SK-N-SH (cell line): ENCODE data around the gene CBFA2T2. TPM values are rescaled to one million over a fixed set of nuclear protein-coding genes. Genes with fewer than 3 reads are reported as not detected.
"Not testable (repeated sequence)": the region's sequence is repeated elsewhere in the genome, so short reads cannot be mapped to it uniquely, and the experiment has no call there.

Experiments used
- CTCF ChIA-PET: fragments of 300-600, 350-600 bp; formaldehyde crosslinking; extraction: SDS; loops from one replicate; lab custom pipeline; 2021; lab: Yijun Ruan, JAX
- POLR2A ChIA-PET: fragments of 350-600 bp; sonication (Branson Sonifier 250); formaldehyde crosslinking; extraction: SDS; loops from one replicate; lab custom pipeline; 2020; ENCODE audit warnings: antibody characterized with exemption, inconsistent platforms; lab: Yijun Ruan, JAX
- DNase-seq: peaks from one replicate; pipeline ENCODE4 v3.0.0; 2012
- H2AFZ ChIP-seq: fragments of 200-600 bp; sonication (generic); 2 replicates; pipeline ENCODE4 v1.8.1; 2016; ENCODE audit warnings: antibody characterized with exemption, mild to moderate bottlenecking, low read depth
- H3F3A ChIP-seq: fragments of 200-600 bp; sonication (generic); replicated peaks from 2 replicates; pipeline ENCODE3; 2016; ENCODE audit warnings: antibody characterized with exemption, mild to moderate bottlenecking; ENCODE audit not compliant: insufficient read depth
- H3K27ac ChIP-seq, 2 experiments: fragments of 200-500 bp in 1 of 2; fragments of 200-600 bp in 1 of 2; sonication (Bioruptor generic) in 1 of 2; sonication (generic), shearing (Covaris generic) in 1 of 2; 2 replicates each; pipeline versions ENCODE4 v1.5.1 to v1.6.1; 2014 to 2016; ENCODE audit warnings: low read depth in 2 of 2, inconsistent platforms in 1 of 2, low read length in 1 of 2, mild to moderate bottlenecking in 1 of 2, mixed read lengths in 1 of 2
- H3K27me3 ChIP-seq: fragments of 200-600 bp; sonication (generic), shearing (Covaris generic); 2 replicates; pipeline ENCODE4 v1.6.1; 2016; ENCODE audit warnings: mixed run types; ENCODE audit not compliant: insufficient read depth
- H3K36me3 ChIP-seq, 2 experiments: fragments of 200-500 bp in 1 of 2; fragments of 200-600 bp in 1 of 2; sonication (Bioruptor generic) in 1 of 2; sonication (generic) in 1 of 2; replicated peaks in 1 of 2; 2 replicates each; pipeline versions ENCODE3 to v1.5.1; 2014 to 2016; ENCODE audit warnings: low read length in 1 of 2, mild to moderate bottlenecking in 1 of 2; ENCODE audit not compliant: insufficient read depth in 2 of 2, control insufficient read depth in 1 of 2
- H3K4me1 ChIP-seq, 2 experiments: fragments of 200-500 bp in 1 of 2; fragments of 200-600 bp in 1 of 2; sonication (Bioruptor generic) in 1 of 2; sonication (generic), shearing (Covaris generic) in 1 of 2; 2 replicates each; pipeline versions ENCODE4 v1.5.1 to v1.6.1; 2014 to 2016; ENCODE audit warnings: low read depth in 1 of 2, low read length in 1 of 2, mixed run types in 1 of 2; ENCODE audit not compliant: insufficient read depth in 2 of 2, control insufficient read depth in 1 of 2
- H3K4me2 ChIP-seq: fragments of 200-600 bp; sonication (generic), shearing (Covaris generic); 2 replicates; pipeline ENCODE4 v1.6.1; 2017; ENCODE audit warnings: mixed run types
- H3K4me3 ChIP-seq, 2 experiments: fragments of 200-500 bp in 1 of 2; fragments of 200-600 bp in 1 of 2; sonication (Bioruptor generic) in 1 of 2; sonication (generic), shearing (Covaris generic) in 1 of 2; 2 replicates each; pipeline versions ENCODE4 v1.5.1 to v1.8.1; 2014 to 2016; ENCODE audit warnings: low read depth in 2 of 2, inconsistent platforms in 1 of 2, low read length in 1 of 2, mild to moderate bottlenecking in 1 of 2, mixed read lengths in 1 of 2, moderate library complexity in 1 of 2
- H3K79me2 ChIP-seq: fragments of 200-600 bp; sonication (generic); 2 replicates; pipeline ENCODE4 v1.8.1; 2017; ENCODE audit warnings: mild to moderate bottlenecking; ENCODE audit not compliant: insufficient read depth
- H3K9ac ChIP-seq: fragments of 200-600 bp; sonication (generic); 2 replicates; pipeline ENCODE4 v1.6.1; 2017; ENCODE audit warnings: mixed run types
- H3K9me2 ChIP-seq: fragments of 200-600 bp; sonication (generic); 2 replicates; pipeline ENCODE4 v1.6.1; 2017; ENCODE audit warnings: mixed run types
- H3K9me3 ChIP-seq: fragments of 200-600 bp; sonication (generic); 2 replicates; pipeline ENCODE4 v1.6.1; 2017; ENCODE audit warnings: mixed run types, mild to moderate bottlenecking, moderate library complexity
- H4K20me1 ChIP-seq: fragments of 200-600 bp; sonication (generic); 2 replicates; pipeline ENCODE4 v1.6.1; 2017; ENCODE audit warnings: mild to moderate bottlenecking, mixed run types; ENCODE audit not compliant: insufficient read depth
- CHD2 ChIP-seq: fragments of 150-350 bp; IDR thresholded peaks from 2 replicates; pipeline ENCODE4 v1.6.1; 2018; ENCODE audit warnings: low read length; ENCODE audit not compliant: partially characterized antibody
- CTCF ChIP-seq: fragments of 200-600 bp; sonication (generic); IDR thresholded peaks from 2 replicates; pipeline ENCODE4 v1.6.1; 2017; ENCODE audit warnings: antibody characterized with exemption, mild to moderate bottlenecking, moderate library complexity
- ELF1 ChIP-seq: IDR thresholded peaks from 2 replicates; pipeline ENCODE4 v1.4.0; 2012
- FOXJ3 ChIP-seq: sonication (generic); formaldehyde crosslinking; IDR thresholded peaks from 2 replicates; pipeline ENCODE4 v1.5.1; 2020; ENCODE audit warnings: mild to moderate bottlenecking, missing genetic modification reagents
- MEF2A ChIP-seq: IDR thresholded peaks from 2 replicates; pipeline ENCODE4 v1.4.0; 2012; ENCODE audit warnings: low read depth, borderline replicate concordance
- MXI1 ChIP-seq: IDR thresholded peaks from 2 replicates; pipeline ENCODE4 v1.6.1; 2012; ENCODE audit warnings: mild to moderate bottlenecking, low read depth, low read length, improper control_type of control experiment
- NFIC ChIP-seq: IDR thresholded peaks from 2 replicates; pipeline ENCODE4 v1.4.0; 2012; ENCODE audit warnings: borderline replicate concordance
- NRF1 ChIP-seq: IDR thresholded peaks from 2 replicates; pipeline ENCODE4 v1.6.1; 2012; ENCODE audit warnings: low read depth, mild to moderate bottlenecking, low read length
- RAD21 ChIP-seq: IDR thresholded peaks from 2 replicates; pipeline ENCODE4 v1.6.1; 2012; ENCODE audit warnings: mild to moderate bottlenecking, low read length
- RCOR1 ChIP-seq: fragments of 150-350 bp; IDR thresholded peaks from 2 replicates; pipeline ENCODE4 v1.6.1; 2017; ENCODE audit warnings: antibody characterized with exemption, low read length
- RXRA ChIP-seq: IDR thresholded peaks from 2 replicates; pipeline ENCODE4 v1.4.0; 2012; ENCODE audit warnings: low read depth, mild to moderate bottlenecking, borderline replicate concordance
- SIN3A ChIP-seq: IDR thresholded peaks from 2 replicates; pipeline ENCODE4 v1.6.1; 2012; ENCODE audit warnings: low read depth, mild to moderate bottlenecking, low read length, moderate library complexity, borderline replicate concordance
- TAF1 ChIP-seq: IDR thresholded peaks from 2 replicates; pipeline ENCODE4 v1.6.1; 2012; ENCODE audit warnings: low read depth, mild to moderate bottlenecking, low read length, moderate library complexity, borderline replicate concordance
- TCF12 ChIP-seq: IDR thresholded peaks from 2 replicates; pipeline ENCODE4 v1.4.0; 2012
- TEAD4 ChIP-seq: IDR thresholded peaks from 2 replicates; pipeline ENCODE4 v1.4.0; 2012; ENCODE audit warnings: mild to moderate bottlenecking, borderline replicate concordance; ENCODE audit not compliant: insufficient read depth
- USF1 ChIP-seq: IDR thresholded peaks from 2 replicates; pipeline ENCODE4 v1.4.0; 2012; ENCODE audit warnings: low read depth, borderline replicate concordance
- WGBS: methylation state at CpG from one replicate; pipeline ENCODE4 v1.1.6; 2017; ENCODE audit warnings: low lambda C conversion rate; 5-methylcytosine and 5-hydroxymethylcytosine counted together
- polyA plus RNA-seq, 3 experiments: library from polyadenylated mRNA; depleted of rRNA; stranded (reverse); fragments of >200 nt; gene quantifications; 2 replicates each; pipeline ENCODE4 v1.2.3, GENCODE V29; 2012

Gene CBFA2T2
- polyA plus RNA-seq, 1 of the 3 experiments (the other 2 are of a cell fraction): 11.0 TPM

- Histone ChIP-seq H4K20me1 (no peaks in the 10 kb centered on the region), H2AFZ (no peak overlapping the region), H3K9me3 (no peaks in the 10 kb centered on the region), H3F3A (no peaks in the 10 kb centered on the region), H3K4me2 (no peak overlapping the region), H3K9me2 (no peaks in the 10 kb centered on the region), H3K4me1 (peaks cover 4 to 24% of the 10 kb centered on the region in 2 experiments; a peak in 2 of 4 replicates), H3K4me3 (no peak overlapping the region), H3K79me2 (no peaks in the 10 kb centered on the region; the same call in 1 of the 2 replicates), H3K27ac (peak overlapping the region in 1 of 2 experiments; percentile 74; a peak in 2 of 4 replicates), H3K27me3 (no peaks in the 10 kb centered on the region), H3K36me3 (no peaks in the 10 kb centered on the region), H3K9ac (no peak overlapping the region)
- ChIA-PET CTCF (interaction anchor here (0.7 to 2.0 kb wide), 11 partner anchors 9 to 132 kb away, joined by 3 to 5 read pairs (median 4); no protein-coding TSS in a partner anchor), POLR2A (interaction anchor here (1.0 to 1.5 kb wide), 2 partner anchors 11 to 60 kb away, joined by 3 to 4 read pairs; no protein-coding TSS in a partner anchor)
- DNase-seq: no peak
- TF ChIP-seq TAF1: no peak
- TF ChIP-seq MXI1: no peak
These were observed 99.2 kb downstream of the CBFA2T2 start for GRCh38 chr20:33589059-33589458.

- POLR2A ChIA-PET: not testable (repeated sequence)
These were observed 102.0 kb downstream of the CBFA2T2 start for GRCh38 chr20:33591901-33592300.

GRCh38 chr20:33594743-33595142 lies 104.8 kb downstream of the CBFA2T2 start:
- Histone ChIP-seq H3K4me1 (peaks cover 0 to 5% of the 10 kb centered on the region in 2 experiments; a peak in 1 of 4 replicates), H3K9ac (no peak overlapping the region), H3K4me3 (no peak overlapping the region), H4K20me1 (no peaks in the 10 kb centered on the region), H3K4me2 (no peak overlapping the region), H3K9me3 (no peaks in the 10 kb centered on the region), H3F3A (no peaks in the 10 kb centered on the region), H3K27ac (peak overlapping the region in 1 of 2 experiments; percentile 4; a peak in 1 of 4 replicates), H3K27me3 (no peaks in the 10 kb centered on the region), H3K36me3 (no peaks in the 10 kb centered on the region), H3K9me2 (no peaks in the 10 kb centered on the region), H3K79me2 (no peaks in the 10 kb centered on the region), H2AFZ (no peak overlapping the region)
- POLR2A ChIA-PET: interaction anchor here (0.7 to 1.0 kb wide), 2 partner anchors 10 to 73 kb away, joined by 3 read pairs; no protein-coding TSS in a partner anchor
- CTCF ChIA-PET: interaction anchor here (0.7 to 2.1 kb wide), 7 partner anchors 13 to 137 kb away, joined by 3 to 5 read pairs (median 3); no protein-coding TSS in a partner anchor
- no peak for DNase-seq
- TF ChIP-seq TCF12: no peak
- no peak for TF ChIP-seq TAF1
- TF ChIP-seq CHD2: no peak
- no peak for TF ChIP-seq CTCF
- TF ChIP-seq RCOR1: no peak
- TF ChIP-seq RAD21: no peak
- TF ChIP-seq MEF2A: no peak
- no peak for TF ChIP-seq NRF1
- no peak for TF ChIP-seq RXRA
- TF ChIP-seq FOXJ3 (CRISPR knock-in tag): no peak
- TF ChIP-seq ELF1: no peak
- TF ChIP-seq SIN3A: no peak
- TF ChIP-seq NFIC: no peak
- no peak for TF ChIP-seq USF1
- TF ChIP-seq TEAD4: no peak
- WGBS: 58% methylated on average over 2 of the region's 2 CpGs

More at GRCh38 chr20:33591901-33592300, 102.0 kb downstream of the CBFA2T2 start:
- WGBS: 96% methylated on average over 9 of the region's 9 CpGs
- H3K36me3 ChIP-seq, H3K9ac ChIP-seq, H3F3A ChIP-seq, H3K9me3 ChIP-seq, H4K20me1 ChIP-seq, CTCF ChIA-PET, H3K27ac ChIP-seq, H2AFZ ChIP-seq, DNase-seq, H3K27me3 ChIP-seq, H3K79me2 ChIP-seq, H3K4me2 ChIP-seq, H3K4me3 ChIP-seq, H3K9me2 ChIP-seq: not testable (repeated sequence)
- peaks cover 0 to 18% of the 10 kb centered on the region in 2 experiments; a peak in 2 of 4 replicates for H3K4me1 ChIP-seq
